Measurements from ENCODE around the gene PITPNM2.
A peak's percentile ranks its signal among the peaks of the same experiment; 100 is the strongest.
"Not testable (repeated sequence)": the region's sequence is repeated elsewhere in the genome, so short reads cannot be mapped to it uniquely, and the experiment has no call there.

The PITPNM2 gene

DNA sequence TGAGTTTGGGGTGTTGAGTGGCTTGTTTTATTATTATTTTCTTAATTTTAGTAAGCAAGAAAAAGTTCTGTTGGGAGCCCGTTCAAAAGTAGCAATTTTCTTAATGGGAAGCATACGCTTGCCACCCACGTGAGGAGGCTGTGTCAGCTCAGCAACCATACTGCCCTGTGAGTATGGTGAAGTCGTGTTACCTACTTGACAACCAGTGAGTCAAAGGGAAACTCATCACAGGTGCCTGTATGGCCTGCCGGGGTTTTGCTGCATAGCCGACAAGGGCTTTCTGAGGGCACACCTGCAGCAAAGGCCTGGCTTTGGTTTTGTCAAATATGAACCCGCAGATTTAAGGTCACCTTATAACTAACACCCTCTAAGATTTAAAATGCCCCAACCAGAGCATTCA, 31.1 kb downstream of the PITPNM2 start:
- DNase-seq = no peak

- DNase-seq = no peak
Measured at GRCh38 chr12:123118497-123118896, 32.4 kb downstream of the PITPNM2 start.

DNA sequence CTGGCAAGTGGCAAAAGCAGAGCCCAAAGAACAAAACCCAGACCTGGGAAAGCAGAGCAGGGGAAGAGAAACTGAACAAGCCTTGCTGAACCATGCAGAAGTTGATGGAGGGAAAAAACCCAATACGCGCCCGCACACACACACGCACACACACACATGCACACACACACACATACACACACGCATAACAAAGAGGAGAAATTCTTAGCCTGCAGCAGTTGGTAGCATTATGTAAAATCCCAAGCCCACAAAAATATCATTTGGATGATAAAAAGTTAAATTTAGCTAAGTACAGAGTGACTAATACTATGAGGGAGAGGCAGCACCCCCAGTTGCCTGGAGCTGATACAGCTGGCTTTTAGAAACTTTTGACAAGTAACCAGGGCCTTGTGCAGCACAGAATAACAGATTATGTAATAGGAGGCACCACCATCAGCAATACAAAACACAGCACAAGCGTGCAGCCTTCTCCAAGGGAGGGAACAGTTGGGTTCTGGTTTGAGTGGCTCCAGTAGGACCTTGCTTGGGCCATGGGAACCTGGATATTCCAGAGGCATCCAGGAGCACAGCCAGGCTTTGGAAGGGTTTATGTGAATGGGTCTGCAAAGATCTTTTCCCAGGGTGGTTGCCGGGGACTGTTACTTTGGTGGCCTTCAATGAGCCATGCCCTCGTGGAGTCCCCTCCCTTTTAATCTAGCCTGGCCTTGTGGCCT, 35.3 kb downstream of the PITPNM2 start:
- DNase-seq = no peak

DNA sequence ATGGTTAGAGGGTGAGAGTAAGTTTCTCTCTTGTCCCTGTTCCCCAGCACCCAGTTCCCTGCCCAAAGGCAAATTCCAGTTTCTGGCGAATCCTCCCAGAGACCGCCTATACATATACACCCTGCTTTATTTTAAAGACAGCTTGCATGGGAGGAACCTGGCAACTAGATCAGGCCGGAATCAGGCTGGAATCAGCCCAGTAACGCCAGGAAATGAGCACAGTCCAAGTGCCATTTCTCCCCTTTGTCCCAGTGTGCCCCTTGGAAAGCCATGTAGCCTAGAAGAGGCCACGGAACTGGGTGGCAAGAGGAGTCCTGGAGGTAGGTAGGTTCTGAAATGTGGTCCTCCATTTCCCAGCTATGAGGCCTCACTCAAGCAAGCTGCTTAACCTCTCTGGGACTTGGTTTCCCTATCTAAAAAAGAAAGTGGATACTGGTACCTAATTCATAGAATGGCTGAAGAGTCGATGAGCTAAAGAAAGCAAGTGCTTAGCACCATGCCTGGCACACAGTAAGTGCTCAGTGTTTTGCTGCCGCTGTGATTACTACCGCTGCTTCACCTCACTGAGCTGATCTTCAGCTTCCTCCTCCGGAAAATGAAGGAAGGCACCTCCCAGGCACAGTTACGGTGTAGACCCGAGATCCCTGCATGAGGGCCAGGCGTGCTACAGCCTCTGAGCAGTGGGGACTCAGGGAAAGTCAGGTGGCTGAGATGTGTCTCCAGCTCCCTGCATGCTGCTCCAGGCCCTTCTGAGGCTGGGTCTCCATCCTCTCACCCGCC, 36.4 kb downstream of the PITPNM2 start:
- no peak for DNase-seq

DNA sequence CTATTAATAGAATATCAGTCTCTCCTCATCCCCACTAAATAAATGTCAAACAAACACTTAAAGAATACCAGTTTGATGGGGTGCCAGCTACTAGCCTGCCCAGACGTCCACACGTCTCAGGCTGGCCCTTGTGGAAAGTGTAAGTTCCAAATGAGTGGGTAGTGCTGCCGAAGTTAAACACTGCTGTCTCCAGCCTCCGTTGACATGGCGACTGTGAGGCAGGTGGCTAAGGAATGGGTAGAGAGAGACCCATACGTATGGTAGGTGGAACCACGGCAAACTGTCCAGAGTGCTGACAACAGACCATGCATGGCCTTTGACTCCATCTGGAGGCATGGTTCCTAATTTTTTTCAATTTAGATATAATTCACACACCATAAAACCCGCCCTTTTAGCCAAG, 37.9 kb downstream of the PITPNM2 start:
- no peak for DNase-seq

DNA sequence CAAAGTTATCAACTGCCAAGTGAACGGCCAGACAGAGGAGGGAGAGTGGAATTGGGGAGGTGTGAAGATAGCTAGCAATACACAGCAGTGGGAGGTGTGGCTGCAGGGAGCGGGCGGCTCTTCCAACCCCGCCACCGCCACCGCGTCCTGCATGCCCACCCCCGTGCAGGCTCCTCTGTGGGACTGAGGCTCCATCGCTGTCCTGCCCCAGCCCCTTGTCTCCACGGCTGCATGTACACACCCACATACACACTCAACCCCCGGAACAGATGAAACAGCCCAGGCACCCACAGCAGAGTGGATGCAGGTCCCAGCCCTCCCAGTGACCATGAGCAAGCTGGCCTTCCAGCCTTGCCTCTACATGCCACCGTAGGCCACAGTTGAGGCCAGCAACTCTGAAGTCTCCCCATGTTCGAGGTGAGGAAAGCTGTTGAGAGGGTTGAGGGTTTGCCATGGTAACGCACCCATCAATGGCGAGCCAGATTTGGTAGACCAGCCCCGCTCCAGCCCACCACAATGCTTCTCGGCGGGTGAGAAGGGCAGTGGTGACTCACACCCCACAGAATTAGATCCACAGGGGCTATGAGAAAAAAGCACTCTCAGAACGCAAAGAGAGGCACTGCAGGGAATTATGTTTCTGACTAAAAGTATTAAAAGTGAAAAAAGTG, 39.3 kb downstream of the PITPNM2 start:
- no peak for DNase-seq

DNA sequence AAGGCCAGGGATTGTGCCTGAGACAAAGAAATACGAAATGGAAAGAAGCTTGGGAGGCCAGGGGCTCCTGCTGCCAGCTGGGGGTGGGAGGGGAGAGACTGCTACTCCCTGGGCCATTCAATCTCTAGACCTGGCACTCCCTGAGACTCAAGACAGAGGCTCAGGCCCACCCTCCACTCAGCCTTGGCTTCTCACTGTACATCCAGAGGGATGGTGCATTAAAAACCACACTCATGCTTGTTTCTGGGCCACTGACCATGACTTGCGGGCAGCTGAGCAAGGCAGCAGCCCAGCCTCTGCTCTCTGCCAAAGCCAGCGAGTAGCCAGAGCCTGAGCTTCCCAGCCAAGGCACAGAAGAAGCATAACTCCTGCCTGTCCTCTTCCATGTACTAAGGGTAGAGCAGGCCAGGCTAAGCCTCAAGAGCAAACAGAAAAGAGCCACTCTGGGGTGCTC, 41.5 kb downstream of the PITPNM2 start:
- no peak for DNase-seq

GRCh38 chr12:123108682-123109066, 42.2 kb downstream of the PITPNM2 start:
- DNase-seq = no peak

DNA sequence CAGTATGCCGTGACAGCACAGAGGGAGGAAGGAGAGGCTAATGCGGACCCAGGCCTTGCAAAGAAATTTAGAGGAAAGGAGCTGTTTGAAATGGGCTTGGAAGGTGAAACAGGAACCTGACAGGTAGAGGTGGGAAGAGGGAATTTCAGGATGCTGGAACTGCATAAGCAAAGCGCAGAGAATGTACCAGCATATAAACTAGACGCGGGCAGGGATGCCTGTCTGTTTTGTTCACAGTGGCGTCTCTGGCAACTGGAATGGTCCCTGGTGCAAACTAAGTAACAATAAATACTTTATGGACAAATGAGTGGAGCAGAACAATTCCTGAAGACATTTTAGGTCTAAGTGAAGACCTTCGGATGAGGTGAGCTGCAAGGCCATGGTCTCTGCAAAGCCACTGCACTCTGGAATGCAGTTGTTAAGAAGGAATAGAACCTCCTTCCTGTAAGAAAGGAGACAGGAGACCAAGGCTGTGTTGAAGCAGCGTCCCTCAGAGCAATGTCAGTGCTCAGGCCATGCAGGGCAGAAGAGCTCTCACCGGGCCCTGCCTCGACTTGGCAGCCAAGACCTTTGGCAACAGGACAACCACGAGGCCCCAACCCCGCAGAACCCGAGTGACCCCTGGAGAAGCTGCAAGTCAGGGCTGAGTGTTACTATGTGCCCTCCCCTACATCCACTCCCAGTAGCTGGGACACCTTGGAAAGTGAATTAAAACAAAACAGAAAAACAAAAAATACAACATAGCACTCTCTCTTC, 42.8 kb downstream of the PITPNM2 start:
- no peak for DNase-seq

DNA sequence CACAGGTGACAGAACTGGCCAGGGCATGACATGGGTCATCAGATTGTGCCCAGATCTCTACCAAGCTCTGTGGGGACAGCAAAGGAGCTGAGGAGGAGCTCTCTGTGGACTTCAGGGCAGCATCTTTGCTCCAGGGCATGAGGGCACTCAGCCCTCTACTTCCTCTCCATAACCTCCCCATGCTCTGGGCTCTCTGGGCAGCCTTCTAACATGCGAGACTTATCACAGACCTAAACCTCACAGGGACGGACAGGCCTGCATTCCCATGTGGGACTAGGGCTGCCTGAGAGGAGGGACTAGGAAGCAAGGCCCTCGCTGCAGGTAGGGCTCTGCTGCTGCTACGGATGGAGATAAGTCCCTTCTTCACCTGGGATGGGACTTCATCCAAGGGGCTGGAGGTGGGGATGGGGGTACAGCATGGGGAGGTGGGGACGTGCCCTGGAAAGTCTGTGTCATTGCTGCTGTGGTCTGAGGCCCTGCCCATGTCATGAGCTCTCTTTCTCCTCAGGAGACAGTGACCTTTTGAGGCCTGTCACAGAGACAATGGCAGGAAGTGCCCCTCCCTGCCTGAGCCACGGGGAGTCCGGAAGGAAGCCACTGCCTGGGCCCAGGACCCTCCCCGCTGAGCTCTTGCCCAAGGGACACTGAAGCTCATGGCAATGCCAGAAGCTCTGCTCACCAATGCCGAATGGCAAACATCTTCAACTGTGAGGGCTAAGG, 44.1 kb downstream of the PITPNM2 start:
- no peak for DNase-seq

- peak; percentile 94 for DNase-seq
Measured at GRCh38 chr12:123105211-123105826, 45.6 kb downstream of the PITPNM2 start.

- no peak for DNase-seq
Measured at GRCh38 chr12:123104809-123105208, 46.1 kb downstream of the PITPNM2 start.

DNA sequence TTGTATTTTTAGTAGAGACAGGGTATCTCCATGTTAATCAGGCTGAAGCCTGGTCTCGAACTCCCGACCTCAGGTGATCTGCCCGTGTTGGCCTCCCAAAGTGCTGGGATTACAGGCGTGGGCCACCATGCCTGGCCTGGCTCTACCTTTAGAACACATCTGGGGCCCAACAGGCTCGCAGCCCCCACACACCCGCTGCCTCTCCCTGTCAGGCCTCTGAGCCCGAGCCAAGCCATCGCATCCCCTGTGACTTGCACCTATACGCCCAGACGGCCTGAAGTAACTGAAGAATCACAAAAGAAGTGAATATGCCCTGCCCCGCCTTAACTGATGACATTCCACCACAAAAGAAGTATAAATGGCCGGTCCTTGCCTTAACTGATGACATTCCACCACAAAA, 46.8 kb downstream of the PITPNM2 start:
- DNase-seq = not testable (repeated sequence)

GRCh38 chr12:123102781-123103503, 47.9 kb downstream of the PITPNM2 start:
- no peak for DNase-seq

GRCh38 chr12:123102366-123102765, 48.5 kb downstream of the PITPNM2 start:
- no peak for DNase-seq

GRCh38 chr12:123101526-123101925, 49.4 kb downstream of the PITPNM2 start:
- DNase-seq = no peak
